Skeletal muscle tissue (tissue), 4 donors: ENCODE results near the gene MYADM. TPM values are rescaled to one million over a fixed set of nuclear protein-coding genes. Genes with fewer than 3 reads are reported as not detected.
A peak's percentile ranks its signal among the peaks of the same experiment; 100 is the strongest.
"Not testable (repeated sequence)": the region's sequence is repeated elsewhere in the genome, so short reads cannot be mapped to it uniquely, and the experiment has no call there.

Source experiments
- H3K27ac ChIP-seq: one replicate; pipeline ENCODE4 v1.7.0; 2013; ENCODE audit warnings: mild to moderate bottlenecking, low read depth, low read length, inconsistent platforms
- H3K27me3 ChIP-seq, 3 donors: one replicate each; pipeline ENCODE4 v1.7.0; 2013; ENCODE audit warnings: low read length in 3 of 3; ENCODE audit not compliant: control insufficient read depth in 3 of 3, insufficient read depth in 3 of 3
- H3K36me3 ChIP-seq, 3 donors: one replicate each; pipeline ENCODE4 v1.7.0; 2013; ENCODE audit warnings: low read length in 3 of 3; ENCODE audit not compliant: control insufficient read depth in 3 of 3, insufficient read depth in 3 of 3
- H3K4me1 ChIP-seq, 3 donors: one replicate each; pipeline ENCODE4 v1.7.0; 2013; ENCODE audit warnings: low read length in 3 of 3, mild to moderate bottlenecking in 3 of 3; ENCODE audit not compliant: control insufficient read depth in 3 of 3, insufficient read depth in 3 of 3
- H3K4me3 ChIP-seq, 3 donors: one replicate each; pipeline ENCODE4 v1.7.0; 2013; ENCODE audit warnings: low read length in 3 of 3
- H3K9ac ChIP-seq, 3 donors: one replicate each; pipeline ENCODE4 v1.7.0; 2013; ENCODE audit warnings: low read length in 3 of 3, mild to moderate bottlenecking in 3 of 3, moderate library complexity in 2 of 3, low read depth in 1 of 3
- H3K9me3 ChIP-seq, 3 donors: one replicate each; pipeline ENCODE4 v1.7.0; 2013; ENCODE audit warnings: low read length in 3 of 3; ENCODE audit not compliant: control insufficient read depth in 3 of 3
- total RNA-seq: library from RNA; depleted of rRNA; stranded (reverse); fragments of >200 nt; gene quantifications from one replicate; pipeline ENCODE4 v1.2.3, GENCODE V29; 2014
- donor health status: Osteomylitis.

MYADM gene, protein sequence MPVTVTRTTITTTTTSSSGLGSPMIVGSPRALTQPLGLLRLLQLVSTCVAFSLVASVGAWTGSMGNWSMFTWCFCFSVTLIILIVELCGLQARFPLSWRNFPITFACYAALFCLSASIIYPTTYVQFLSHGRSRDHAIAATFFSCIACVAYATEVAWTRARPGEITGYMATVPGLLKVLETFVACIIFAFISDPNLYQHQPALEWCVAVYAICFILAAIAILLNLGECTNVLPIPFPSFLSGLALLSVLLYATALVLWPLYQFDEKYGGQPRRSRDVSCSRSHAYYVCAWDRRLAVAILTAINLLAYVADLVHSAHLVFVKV
- 20.9 TPM for total RNA-seq

DNA sequence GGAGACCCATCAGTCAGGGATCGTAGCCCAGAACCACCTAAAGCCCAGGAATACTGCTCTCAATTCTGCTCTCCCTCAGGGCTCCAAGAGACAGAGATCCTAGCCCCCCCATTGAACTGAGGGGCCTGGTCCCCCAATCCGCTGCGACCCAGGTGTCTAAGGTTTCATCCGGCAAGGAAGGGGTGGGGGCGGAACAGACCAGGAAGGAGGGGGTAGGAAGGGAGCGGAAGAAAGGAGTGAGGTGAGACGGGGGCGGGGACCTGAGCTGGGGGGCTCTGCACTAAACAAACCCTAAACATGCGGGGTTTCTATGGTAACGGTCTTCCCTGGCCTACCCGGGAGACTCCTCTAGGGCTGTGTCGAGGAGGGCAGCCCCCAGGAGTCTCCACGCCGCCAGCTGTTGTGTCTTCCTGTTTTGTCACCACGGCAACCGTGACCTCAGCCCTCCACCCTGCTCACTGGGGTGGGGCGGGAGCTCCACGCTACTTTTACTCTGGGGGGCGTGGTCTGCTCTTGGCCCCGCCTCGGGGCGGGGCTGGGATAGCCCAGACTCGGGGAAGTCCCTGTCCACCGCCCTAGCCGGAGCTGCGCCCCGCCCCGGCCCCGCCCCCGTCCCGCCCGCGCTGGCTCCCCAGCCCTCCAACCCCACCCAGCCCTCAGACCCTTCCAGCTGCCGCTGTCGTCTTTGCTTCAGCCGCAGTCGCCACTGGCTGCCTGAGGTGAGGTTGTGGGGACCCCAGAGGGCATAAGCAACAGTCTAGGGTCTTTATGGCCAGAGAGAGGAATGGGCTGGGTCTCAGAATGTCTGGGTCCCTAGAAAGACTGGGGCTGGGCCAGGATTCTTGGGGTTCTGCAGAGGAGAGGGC is at the start of gene MYADM:
TSS of gene MYADM (plus strand) at position 659 of the 866 bp plus-strand sequence. CDS start 5,647 bp downstream, outside the sequence.
- Histone ChIP-seq H3K9me3 (no peaks in the 10 kb centered on the region), H3K27me3 (peaks cover 0 to 22% (median 4%) of the 10 kb centered on the region in 3 donors), H3K4me3 (peak within 1 kb of the TSS; percentile 74 to 88 (median 78)), H3K9ac (peak within 1 kb of the TSS; percentile 76 to 91 (median 82)), H3K36me3 (peaks cover 0 to 8% (median 0%) of the 10 kb centered on the region in 3 donors), H3K4me1 (peaks cover 7 to 15% (median 10%) of the 10 kb centered on the region in 3 donors), H3K27ac (peak within 1 kb of the TSS; percentile 90)

DNA sequence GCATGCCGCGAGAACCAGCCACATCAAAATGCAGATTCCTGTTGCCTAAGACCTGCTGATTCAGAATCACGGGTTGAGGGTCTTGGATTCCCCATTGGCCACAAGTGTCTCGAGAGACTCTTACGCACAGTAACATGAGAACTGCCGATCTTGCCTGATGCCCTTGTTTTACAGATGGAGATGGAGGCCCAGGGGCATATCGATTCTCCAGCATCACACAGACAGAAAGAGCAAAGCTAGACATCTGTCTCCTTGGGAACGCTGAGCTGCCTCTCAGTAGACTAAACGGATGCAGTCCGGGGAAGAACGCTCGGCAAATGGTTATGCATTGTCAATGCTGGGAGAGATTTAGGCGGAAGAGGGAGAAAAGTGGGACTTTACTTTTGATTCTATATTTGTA is 48.9 kb upstream of the MYADM start:
- no peak overlapping the region for H3K27ac ChIP-seq
- no peaks in the 10 kb centered on the region for H3K9me3 ChIP-seq
- no peaks in the 10 kb centered on the region for H3K27me3 ChIP-seq
- no peak overlapping the region for H3K9ac ChIP-seq
- no peaks in the 10 kb centered on the region for H3K4me1 ChIP-seq
- H3K4me3 ChIP-seq: no peak overlapping the region
- H3K36me3 ChIP-seq: no peaks in the 10 kb centered on the region

DNA sequence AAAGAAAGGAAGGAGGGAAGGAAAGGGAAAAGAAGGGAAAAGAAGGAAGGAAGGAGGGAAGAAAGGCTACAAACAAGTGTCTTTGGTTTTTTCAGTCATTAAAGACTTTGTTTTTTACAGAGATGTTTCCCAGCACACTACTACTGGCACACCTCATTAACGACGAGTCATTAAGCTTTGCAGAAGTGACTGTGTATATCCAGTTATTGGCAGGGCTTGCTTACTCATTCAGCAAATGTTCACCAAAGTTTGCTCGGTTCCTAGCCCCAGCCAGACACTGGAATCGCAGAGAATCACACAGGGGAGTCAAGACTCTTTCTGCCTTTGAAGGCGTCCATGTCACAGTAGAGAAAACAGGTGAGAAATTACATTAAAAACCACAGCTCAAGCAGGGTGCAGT is 47.8 kb upstream of the MYADM start:
- H3K4me1 ChIP-seq: no peaks in the 10 kb centered on the region
- H3K9ac ChIP-seq: no peak overlapping the region

DNA sequence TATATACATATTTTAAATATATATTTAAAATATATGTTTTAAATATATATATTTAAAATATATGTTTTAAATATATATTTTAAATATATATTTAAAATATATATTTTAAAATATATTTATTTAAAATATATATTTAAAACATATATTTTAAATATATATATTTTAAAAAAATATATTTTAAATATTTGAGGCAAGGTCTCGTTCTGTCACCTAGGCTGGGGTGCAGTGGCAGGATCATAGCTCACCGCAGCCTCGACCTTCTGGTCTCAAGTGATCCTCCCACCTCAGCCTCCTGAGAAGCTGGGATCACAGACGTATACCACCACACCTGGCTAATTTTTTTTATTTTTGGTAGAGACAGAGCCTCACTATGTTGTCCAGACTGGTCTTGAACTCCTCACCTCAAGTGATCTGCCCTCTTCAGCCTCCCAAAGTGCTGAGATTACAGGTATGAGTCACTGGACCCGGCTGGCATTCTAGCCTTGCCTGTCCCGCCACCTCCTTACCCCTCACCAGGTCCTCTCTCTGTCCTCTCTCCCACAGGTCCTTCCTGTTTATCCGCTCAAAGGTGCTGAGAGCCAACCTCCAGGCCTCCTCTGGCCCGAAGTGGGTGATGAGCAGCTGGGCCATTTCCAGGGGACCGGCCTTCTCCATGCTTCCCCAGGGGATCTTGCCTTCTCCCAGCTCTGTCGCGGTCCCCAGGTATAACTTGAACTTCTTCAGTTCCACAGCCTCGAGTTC is 44.1 kb upstream of the MYADM start:
- no peak overlapping the region for H3K9ac ChIP-seq
- peaks cover 0 to 3% (median 0%) of the 10 kb centered on the region in 3 donors for H3K27me3 ChIP-seq
- peak overlapping the region in 1 of 3 donors; percentile 14 for H3K4me3 ChIP-seq
- no peaks in the 10 kb centered on the region for H3K36me3 ChIP-seq
- H3K27ac ChIP-seq: no peak overlapping the region
- H3K9me3 ChIP-seq: peaks cover 0 to 3% (median 0%) of the 10 kb centered on the region in 3 donors
- H3K4me1 ChIP-seq: no peaks in the 10 kb centered on the region

More for the DNA sequence above, 47.8 kb upstream of the MYADM start:
- Histone ChIP-seq H3K27ac (no peak overlapping the region), H3K9me3 (peaks cover 0 to 3% (median 0%) of the 10 kb centered on the region in 3 donors), H3K36me3 (no peaks in the 10 kb centered on the region), H3K4me3 (no peak overlapping the region), H3K27me3 (peaks cover 0 to 3% (median 0%) of the 10 kb centered on the region in 3 donors)

DNA sequence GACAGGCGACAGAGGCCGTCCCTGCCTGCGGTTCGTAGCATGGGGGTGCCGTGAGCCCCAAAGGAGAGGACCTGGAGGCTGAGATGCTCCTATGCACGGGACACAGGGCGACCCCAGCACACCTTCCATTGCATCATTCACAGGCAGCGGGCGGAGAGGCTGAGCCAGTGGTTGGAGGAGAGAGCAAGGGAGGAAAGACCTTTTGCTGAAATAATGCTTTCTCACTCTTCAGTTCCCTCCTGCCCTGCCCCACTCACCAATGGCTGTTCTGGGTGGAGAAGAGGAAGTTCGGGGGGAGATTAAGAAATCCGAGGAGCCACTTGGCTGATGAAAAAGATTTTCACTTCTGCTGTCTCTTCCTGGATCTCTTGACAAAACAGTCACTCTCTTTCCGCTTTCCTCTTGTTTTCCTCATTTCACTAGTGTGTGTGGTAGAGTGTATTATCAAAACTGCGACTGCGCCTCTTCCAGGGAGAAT is 43.5 kb upstream of the MYADM start, which contains the start of gene NLRP12:
TSS of gene NLRP12 (minus strand) at position 181 of the 478 bp plus-strand sequence. CDS start at position 41, 140 bp downstream.
- Histone ChIP-seq H3K4me1 (no peaks in the 10 kb centered on the region), H3K9ac (no peak within 1 kb of the TSS), H3K36me3 (no peaks in the 10 kb centered on the region), H3K27ac (no peak within 1 kb of the TSS), H3K27me3 (peaks cover 0 to 3% (median 0%) of the 10 kb centered on the region in 3 donors), H3K9me3 (peaks cover 0 to 3% (median 0%) of the 10 kb centered on the region in 3 donors), H3K4me3 (peak within 1 kb of the TSS in 1 of 3 donors; percentile 14)

DNA sequence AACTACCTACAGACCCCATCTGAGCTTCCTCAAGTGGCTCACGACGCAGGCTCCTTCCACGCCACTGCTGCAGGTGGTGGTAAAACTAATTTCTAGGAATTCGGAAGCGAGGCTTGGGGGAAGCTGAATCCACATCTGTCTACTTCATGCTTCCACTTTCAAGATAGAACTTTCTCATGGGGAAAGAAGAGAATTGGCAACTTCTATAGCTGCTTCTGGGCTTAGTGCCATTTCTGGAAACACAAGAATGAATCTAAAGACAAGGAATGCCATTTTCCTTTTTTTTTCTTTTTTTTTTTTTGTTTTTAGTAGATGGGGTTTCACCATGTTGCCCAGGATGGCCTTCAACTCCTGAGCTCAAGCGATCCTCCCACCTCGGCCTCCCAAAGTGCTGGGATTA is 40.8 kb upstream of the MYADM start:
- Histone ChIP-seq H3K4me3 (no peak overlapping the region), H3K9ac (no peak overlapping the region), H3K36me3 (no peaks in the 10 kb centered on the region), H3K4me1 (no peaks in the 10 kb centered on the region), H3K27me3 (peaks cover 0 to 6% (median 0%) of the 10 kb centered on the region in 3 donors), H3K27ac (no peak overlapping the region), H3K9me3 (peaks cover 0 to 3% (median 0%) of the 10 kb centered on the region in 3 donors)

DNA sequence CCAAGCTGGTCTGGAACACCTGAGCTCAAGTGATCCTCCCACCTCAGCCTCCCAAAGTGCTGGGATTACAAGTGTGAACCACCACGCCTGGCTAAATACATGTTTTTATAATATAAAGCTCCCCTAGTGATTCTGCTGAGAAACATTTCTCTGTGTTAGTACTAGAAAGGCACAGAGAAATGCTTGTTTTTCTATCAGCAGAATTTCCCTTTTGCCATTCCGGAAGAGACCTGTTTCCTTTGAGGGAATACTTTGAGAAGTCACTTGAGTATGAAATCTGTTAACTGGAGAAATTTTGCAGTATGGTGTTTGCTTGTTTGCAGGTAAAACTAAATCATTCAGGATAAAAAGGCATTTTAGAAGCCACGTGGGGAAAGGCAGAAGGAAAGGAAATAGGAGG is 39.2 kb upstream of the MYADM start:
- Histone ChIP-seq H3K36me3 (no peaks in the 10 kb centered on the region), H3K27ac (no peak overlapping the region), H3K27me3 (peaks cover 0 to 6% (median 0%) of the 10 kb centered on the region in 3 donors), H3K9ac (no peak overlapping the region), H3K4me3 (no peak overlapping the region), H3K4me1 (no peaks in the 10 kb centered on the region), H3K9me3 (peaks cover 0 to 3% (median 0%) of the 10 kb centered on the region in 3 donors)

DNA sequence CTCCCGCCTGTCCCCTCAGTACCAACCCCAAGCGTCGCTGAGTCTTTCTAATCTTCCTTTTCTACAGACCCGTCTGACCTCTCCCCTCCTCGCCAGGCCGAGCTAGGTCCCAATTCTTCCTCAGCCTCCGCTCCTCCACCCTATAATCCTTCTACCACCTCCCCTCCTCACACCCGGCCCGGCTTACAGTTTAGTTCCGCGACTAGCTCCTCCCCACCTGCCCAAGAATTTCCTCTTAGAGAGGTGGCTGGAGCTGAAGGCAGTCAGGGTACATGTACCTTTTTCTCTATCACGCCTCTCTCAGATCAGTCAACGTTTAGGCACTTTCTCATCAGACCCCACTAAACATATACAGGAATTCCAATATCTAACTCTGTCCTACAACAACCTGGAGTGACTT is 34.8 kb upstream of the MYADM start:
- H3K4me1 ChIP-seq, H3K9me3 ChIP-seq, H3K27me3 ChIP-seq, H3K36me3 ChIP-seq, H3K27ac ChIP-seq, H3K9ac ChIP-seq, H3K4me3 ChIP-seq: not testable (repeated sequence)

DNA sequence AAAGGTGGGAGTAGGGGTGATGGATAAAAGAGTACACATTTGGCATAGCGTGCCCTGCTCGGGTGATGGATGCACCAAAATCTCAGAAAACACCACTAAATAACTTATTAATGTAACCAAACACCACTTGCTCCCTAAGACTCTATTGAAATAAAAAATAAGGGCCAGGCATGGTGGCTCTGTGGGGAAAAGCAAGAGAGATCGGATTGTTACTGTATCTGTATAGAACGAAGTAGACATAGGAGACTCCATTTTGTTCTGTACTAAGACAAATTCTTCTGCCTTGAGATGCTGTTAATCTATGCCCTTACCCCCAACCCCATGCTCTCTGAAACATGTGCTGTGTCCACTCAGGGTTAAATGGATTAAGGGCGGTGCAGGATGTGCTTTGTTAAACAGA is 29.2 kb upstream of the MYADM start:
- not testable (repeated sequence) for H3K27ac ChIP-seq, H3K4me3 ChIP-seq, H3K27me3 ChIP-seq, H3K9ac ChIP-seq, H3K36me3 ChIP-seq, H3K9me3 ChIP-seq, H3K4me1 ChIP-seq
